Mucosa of rectum (tissue), 2 donors: ENCODE measurements around the gene PCDH1.
"Not testable (repeated sequence)": the region's sequence is repeated elsewhere in the genome, so short reads cannot be mapped to it uniquely, and the experiment has no call there.

ENCODE experiments used
- H3K27ac ChIP-seq, 2 donors: one replicate each; pipeline ENCODE4 v1.7.0; 2013; ENCODE audit warnings: inconsistent platforms in 2 of 2, low read depth in 2 of 2, low read length in 2 of 2
- H3K27me3 ChIP-seq, 2 donors: one replicate each; pipeline ENCODE4 v1.7.0; 2013; ENCODE audit warnings: low read length in 2 of 2; ENCODE audit not compliant: control insufficient read depth in 2 of 2, insufficient read depth in 2 of 2
- H3K36me3 ChIP-seq, 2 donors: one replicate each; pipeline ENCODE4 v1.7.0; 2013; ENCODE audit warnings: low read length in 2 of 2; ENCODE audit not compliant: control insufficient read depth in 2 of 2, insufficient read depth in 2 of 2
- H3K4me1 ChIP-seq, 2 donors: one replicate each; pipeline ENCODE4 v1.7.0; 2013; ENCODE audit warnings: low read length in 2 of 2, mild to moderate bottlenecking in 1 of 2; ENCODE audit not compliant: control insufficient read depth in 2 of 2, insufficient read depth in 2 of 2
- H3K4me3 ChIP-seq, 2 donors: one replicate each; pipeline ENCODE4 v1.7.0; 2013; ENCODE audit warnings: low read length in 2 of 2
- H3K9ac ChIP-seq, 2 donors: one replicate each; pipeline ENCODE4 v1.7.0; 2013; ENCODE audit warnings: low read length in 2 of 2, low read depth in 1 of 2, mild to moderate bottlenecking in 1 of 2
- H3K9me3 ChIP-seq, 2 donors: one replicate each; pipeline ENCODE4 v1.7.0; 2013; ENCODE audit warnings: low read length in 2 of 2; ENCODE audit not compliant: control insufficient read depth in 2 of 2
- donor health status: healthy.
- donor health status: Normal muscosa, but diverticular disease.

PCDH1 gene

GRCh38 chr5:141878186-141878710 is at the start of gene PCDH1:
PCDH1 (minus strand) TSS chr5:141878410; CDS start chr5:141878262, 148 bp downstream.
- Histone ChIP-seq H3K27ac (peak within 1 kb of the TSS; percentile 97 to 98), H3K27me3 (peaks cover 14 to 16% of the 10 kb centered on the region in 2 donors), H3K9me3 (no peaks in the 10 kb centered on the region), H3K4me3 (peak within 1 kb of the TSS; percentile 77 to 92), H3K9ac (peak within 1 kb of the TSS; percentile 96 to 99), H3K36me3 (no peaks in the 10 kb centered on the region), H3K4me1 (peaks cover 26 to 28% of the 10 kb centered on the region in 2 donors)

- Histone ChIP-seq H3K4me1 (peaks cover 6 to 13% of the 10 kb centered on the region in 2 donors), H3K36me3 (peaks cover 51 to 59% of the 10 kb centered on the region in 2 donors), H3K9ac (no peak overlapping the region)
These were observed 48.2 kb upstream of the PCDH1 start for GRCh38 chr5:141926434-141926833.

GRCh38 chr5:141923448-141924313 is 45.5 kb upstream of the PCDH1 start, which contains the start of gene DELE1:
DELE1 (plus strand) TSS chr5:141923871; CDS start chr5:141923942, 71 bp downstream.
- Histone ChIP-seq H3K36me3 (peaks cover 29 to 33% of the 10 kb centered on the region in 2 donors), H3K4me1 (peaks cover 6 to 24% of the 10 kb centered on the region in 2 donors), H3K9ac (peak within 1 kb of the TSS; percentile 83 to 97), H3K27me3 (no peaks in the 10 kb centered on the region), H3K27ac (peak within 1 kb of the TSS; percentile 98 to 99), H3K4me3 (peak within 1 kb of the TSS; percentile 85 to 93), H3K9me3 (no peaks in the 10 kb centered on the region)

More at GRCh38 chr5:141926434-141926833, 48.2 kb upstream of the PCDH1 start:
- Histone ChIP-seq H3K9me3 (no peaks in the 10 kb centered on the region), H3K4me3 (no peak overlapping the region), H3K27me3 (no peaks in the 10 kb centered on the region), H3K27ac (no peak overlapping the region)

- H3K4me1 ChIP-seq: peaks cover 10 to 28% of the 10 kb centered on the region in 2 donors
- not testable (repeated sequence) for H3K9me3 ChIP-seq, H3K27me3 ChIP-seq
- H3K36me3 ChIP-seq: peaks cover 23 to 26% of the 10 kb centered on the region in 2 donors
- H3K9ac ChIP-seq: peak overlapping the region; percentile 83 to 97
- H3K27ac ChIP-seq: peak overlapping the region; percentile 98 to 99
- H3K4me3 ChIP-seq: peak overlapping the region; percentile 85 to 93
These were observed 44.7 kb upstream of the PCDH1 start for GRCh38 chr5:141922827-141923447.

GRCh38 chr5:141920771-141921170 is 42.6 kb upstream of the PCDH1 start:
- Histone ChIP-seq H3K9ac (no peak overlapping the region), H3K4me3 (no peak overlapping the region), H3K9me3 (no peaks in the 10 kb centered on the region), H3K27ac (no peak overlapping the region), H3K36me3 (peaks cover 4 to 5% of the 10 kb centered on the region in 2 donors), H3K27me3 (no peaks in the 10 kb centered on the region), H3K4me1 (peaks cover 12 to 39% of the 10 kb centered on the region in 2 donors)

- Histone ChIP-seq H3K27me3 (no peaks in the 10 kb centered on the region), H3K4me3 (no peak overlapping the region), H3K9ac (no peak overlapping the region), H3K36me3 (no peaks in the 10 kb centered on the region), H3K4me1 (peaks cover 12 to 39% of the 10 kb centered on the region in 2 donors), H3K27ac (peak overlapping the region; percentile 56 to 61), H3K9me3 (no peaks in the 10 kb centered on the region)
These were observed 41.3 kb upstream of the PCDH1 start for GRCh38 chr5:141919218-141920119.

GRCh38 chr5:141917760-141918159 is 39.5 kb upstream of the PCDH1 start:
- peaks cover 0 to 7% of the 10 kb centered on the region in 2 donors for H3K27me3 ChIP-seq
- no peak overlapping the region for H3K9ac ChIP-seq
- H3K36me3 ChIP-seq: no peaks in the 10 kb centered on the region
- no peak overlapping the region for H3K4me3 ChIP-seq
- no peaks in the 10 kb centered on the region for H3K9me3 ChIP-seq
- peak overlapping the region; percentile 35 to 68 for H3K27ac ChIP-seq
- H3K4me1 ChIP-seq: peaks cover 14 to 39% of the 10 kb centered on the region in 2 donors

GRCh38 chr5:141916522-141916921 is 38.3 kb upstream of the PCDH1 start:
- H3K4me3 ChIP-seq: no peak overlapping the region
- H3K9ac ChIP-seq: no peak overlapping the region
- H3K27ac ChIP-seq: no peak overlapping the region
- H3K4me1 ChIP-seq: peaks cover 14 to 37% of the 10 kb centered on the region in 2 donors
- no peaks in the 10 kb centered on the region for H3K36me3 ChIP-seq
- peaks cover 0 to 7% of the 10 kb centered on the region in 2 donors for H3K27me3 ChIP-seq
- H3K9me3 ChIP-seq: no peaks in the 10 kb centered on the region

- no peak overlapping the region for H3K4me3 ChIP-seq
- no peak overlapping the region for H3K27ac ChIP-seq
- H3K36me3 ChIP-seq: no peaks in the 10 kb centered on the region
- H3K9ac ChIP-seq: no peak overlapping the region
- peaks cover 0 to 7% of the 10 kb centered on the region in 2 donors for H3K27me3 ChIP-seq
- H3K9me3 ChIP-seq: no peaks in the 10 kb centered on the region
- H3K4me1 ChIP-seq: peaks cover 14 to 37% of the 10 kb centered on the region in 2 donors
These were observed 37.7 kb upstream of the PCDH1 start for GRCh38 chr5:141915881-141916336.
